Stimulated activated CD8-positive, alpha-beta memory T cell treated with anti-CD3 and anti-CD28 coated beads, Interleukin-15, amount 100 ng/mL, for 1 hour (primary cell): ENCODE data around the gene CELSR1.
"Not testable (repeated sequence)": the region's sequence is repeated elsewhere in the genome, so short reads cannot be mapped to it uniquely, and the experiment has no call there.

Experiments
- DNase-seq: peaks from one replicate; pipeline ENCODE4 v3.0.0-alpha.2; 2020; ENCODE audit warnings: low read depth

Gene CELSR1

GRCh38 chr22:46533070-46533833 is 4.2 kb downstream of the CELSR1 start:
- DNase-seq: no peak

DNA sequence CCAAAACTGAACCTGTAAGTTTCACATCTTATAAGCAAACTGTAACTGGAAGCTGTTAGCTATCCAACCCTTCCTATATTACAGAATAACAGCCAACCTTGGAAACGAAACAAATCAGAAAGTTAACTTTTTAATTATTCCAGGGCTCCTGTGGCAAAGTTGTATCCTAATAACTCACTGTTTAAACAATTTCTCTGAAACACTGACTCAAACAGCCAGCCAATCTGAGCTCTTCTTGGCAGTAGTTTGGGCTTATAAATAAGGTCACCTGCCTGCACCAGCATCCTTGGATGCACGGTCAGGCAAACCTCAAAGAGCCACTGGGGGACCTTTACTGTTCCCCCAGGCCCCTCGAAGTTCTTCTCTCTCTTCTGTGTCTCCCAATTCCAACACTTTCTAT is 5.0 kb downstream of the CELSR1 start:
- DNase-seq: no peak

- DNase-seq: no peak
Measured at GRCh38 chr22:46531581-46532175, 5.7 kb downstream of the CELSR1 start.

DNA sequence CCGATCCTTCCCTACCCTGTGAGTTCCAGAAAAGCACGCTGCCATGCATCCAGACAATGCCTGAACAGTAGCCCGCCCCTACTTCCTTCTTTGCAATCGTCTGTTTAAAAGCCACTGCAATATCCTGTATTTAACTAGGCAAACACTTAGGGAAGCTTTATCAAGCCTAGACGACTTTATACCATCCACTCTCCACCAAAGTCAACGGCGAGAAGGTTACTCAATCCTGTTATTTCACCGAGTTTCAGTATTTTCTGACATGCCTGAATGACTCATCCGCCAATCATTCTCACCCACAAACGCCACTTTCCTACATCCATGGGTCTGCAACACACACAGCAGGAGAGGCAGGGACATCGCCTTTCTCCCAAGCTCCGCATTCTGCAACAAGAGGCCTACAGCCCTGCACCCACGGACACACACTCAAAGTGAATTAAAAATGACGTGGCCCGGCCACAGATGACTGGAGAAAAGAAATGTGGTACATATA is 9.3 kb downstream of the CELSR1 start:
- DNase-seq: no peak

DNA sequence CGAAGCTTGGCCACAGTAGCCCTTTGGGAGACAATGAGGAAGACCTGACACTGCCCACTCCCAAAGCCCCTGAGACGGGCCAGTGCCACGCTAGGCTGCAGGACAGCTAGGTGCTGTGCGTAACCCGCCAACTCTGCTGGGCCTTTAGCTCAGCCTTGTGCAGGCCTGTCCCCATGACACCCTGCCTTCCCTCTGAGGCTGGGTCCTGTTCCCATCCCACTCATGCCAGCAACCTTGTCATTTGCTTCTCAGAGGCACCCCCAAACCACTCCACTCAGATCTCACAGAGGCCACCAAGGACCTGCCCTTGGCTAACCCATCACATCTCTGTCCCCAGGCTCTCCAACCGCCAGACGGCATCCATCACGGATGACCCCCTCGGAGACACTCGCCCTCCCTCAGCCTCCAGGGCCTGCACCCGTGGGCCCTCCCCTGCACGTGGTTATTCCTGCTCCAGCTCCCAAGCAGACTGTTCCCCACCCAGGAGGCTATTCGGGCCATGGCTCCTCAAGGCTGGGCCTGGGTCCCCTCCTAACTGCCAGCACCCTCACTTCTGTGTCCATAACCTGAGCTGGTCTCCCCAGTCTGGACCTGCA is 11.1 kb downstream of the CELSR1 start:
- no peak for DNase-seq

DNA sequence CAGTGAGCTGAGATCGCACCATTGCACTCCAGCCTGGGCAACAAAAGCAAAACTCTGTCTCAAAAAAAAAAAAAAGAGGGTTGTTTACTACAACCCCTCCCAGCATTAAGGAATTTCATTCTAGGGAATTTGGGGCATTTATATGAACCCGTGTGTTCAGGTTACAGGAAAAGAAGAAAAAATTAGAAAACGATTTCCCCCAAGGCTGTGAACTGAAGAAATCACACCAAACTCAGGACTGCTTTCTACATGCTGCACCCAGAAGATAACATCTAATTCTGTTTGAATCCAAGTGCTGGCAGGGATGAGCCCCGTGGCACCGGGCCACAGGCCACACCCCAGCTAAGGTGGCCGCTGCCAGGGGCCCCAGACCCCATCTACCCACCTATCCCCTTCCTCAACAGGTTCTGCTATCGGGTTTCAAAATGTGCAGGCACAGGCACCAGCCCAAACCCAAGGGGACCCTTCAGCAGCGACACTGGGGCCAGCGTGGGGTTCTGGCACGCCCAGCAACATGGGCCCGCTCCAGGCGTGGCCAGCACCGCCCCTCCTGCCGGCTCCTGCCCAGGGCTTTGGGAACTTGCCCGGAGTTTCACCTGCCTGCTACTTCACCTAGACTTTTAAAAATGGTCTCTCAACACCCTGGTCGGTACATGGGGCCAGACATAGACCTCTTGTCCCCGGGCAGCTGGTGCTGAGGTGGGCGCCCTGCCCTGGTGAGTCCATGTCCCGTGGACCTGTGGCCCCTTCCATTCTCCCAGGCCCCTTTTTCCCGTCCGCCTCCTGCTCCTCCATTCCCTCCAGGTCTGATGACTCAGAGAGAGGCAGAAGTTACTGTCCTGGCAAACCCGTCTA is 11.8 kb downstream of the CELSR1 start:
- no peak for DNase-seq

GRCh38 chr22:46524203-46524740 is 13.1 kb downstream of the CELSR1 start:
- DNase-seq: no peak

- no peak for DNase-seq
Measured at GRCh38 chr22:46522797-46523196, 14.6 kb downstream of the CELSR1 start.

DNA sequence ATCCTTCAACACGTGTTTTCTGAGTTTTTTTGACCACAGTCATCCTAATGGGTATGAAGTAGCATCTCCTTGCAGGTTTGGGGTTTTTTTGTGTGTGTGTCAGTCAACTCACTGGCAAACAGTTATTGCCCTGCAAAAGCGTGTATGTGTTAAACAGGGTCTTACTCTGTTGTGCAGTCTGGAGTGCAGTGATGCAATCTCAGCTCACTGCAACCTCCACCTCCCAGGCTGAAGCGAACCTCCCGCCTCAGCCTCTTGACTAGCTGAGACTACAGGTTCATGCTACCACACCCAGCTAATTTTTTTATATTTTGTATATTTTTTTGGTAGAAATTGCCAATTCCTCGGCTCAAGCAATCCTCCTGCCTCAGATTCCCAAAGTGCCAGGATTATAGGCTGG is 15.4 kb downstream of the CELSR1 start:
- DNase-seq: no peak

DNA sequence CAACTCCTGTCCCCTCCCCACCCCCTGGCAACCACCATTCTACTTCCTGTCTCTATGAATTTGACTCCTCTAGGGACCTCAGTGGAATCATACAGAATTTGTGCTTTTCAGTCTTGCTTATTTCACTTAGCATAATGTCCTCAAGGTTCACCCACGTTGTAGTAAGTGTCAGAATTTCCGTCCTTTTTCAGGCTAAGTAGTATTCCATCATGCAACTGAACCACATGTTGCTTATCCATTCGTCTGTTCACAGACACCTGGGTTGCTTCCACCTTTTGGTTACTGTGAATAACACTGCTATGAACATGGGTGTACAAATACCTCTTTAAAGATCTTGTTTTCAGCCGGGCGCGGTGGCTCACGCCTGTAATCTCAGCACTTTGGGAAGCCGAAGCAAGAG is 16.5 kb downstream of the CELSR1 start:
- no peak for DNase-seq

DNA sequence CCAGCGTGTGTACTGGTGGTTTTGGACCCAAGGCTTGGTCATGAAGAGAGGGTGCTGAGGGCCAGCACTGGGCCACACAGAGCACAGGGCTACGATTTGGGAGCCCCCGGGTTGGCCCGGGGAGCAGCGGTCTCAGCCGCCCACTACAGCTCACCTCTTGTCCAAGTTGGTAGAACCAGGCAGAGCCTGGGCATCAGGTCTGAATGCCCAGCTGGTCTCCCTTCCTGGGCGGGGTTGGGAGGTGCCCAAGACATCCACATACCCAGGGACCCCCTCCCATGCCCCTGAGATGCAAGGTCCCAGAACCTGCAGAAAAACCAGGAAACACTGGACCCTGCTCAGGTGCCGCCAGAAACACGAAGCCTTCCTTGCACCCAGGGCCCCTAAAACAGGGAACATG is 18.0 kb downstream of the CELSR1 start:
- DNase-seq: no peak

- DNase-seq: no peak
Measured at GRCh38 chr22:46518542-46519325, 18.7 kb downstream of the CELSR1 start.

GRCh38 chr22:46518038-46518437 is 19.4 kb downstream of the CELSR1 start:
- DNase-seq: no peak

DNA sequence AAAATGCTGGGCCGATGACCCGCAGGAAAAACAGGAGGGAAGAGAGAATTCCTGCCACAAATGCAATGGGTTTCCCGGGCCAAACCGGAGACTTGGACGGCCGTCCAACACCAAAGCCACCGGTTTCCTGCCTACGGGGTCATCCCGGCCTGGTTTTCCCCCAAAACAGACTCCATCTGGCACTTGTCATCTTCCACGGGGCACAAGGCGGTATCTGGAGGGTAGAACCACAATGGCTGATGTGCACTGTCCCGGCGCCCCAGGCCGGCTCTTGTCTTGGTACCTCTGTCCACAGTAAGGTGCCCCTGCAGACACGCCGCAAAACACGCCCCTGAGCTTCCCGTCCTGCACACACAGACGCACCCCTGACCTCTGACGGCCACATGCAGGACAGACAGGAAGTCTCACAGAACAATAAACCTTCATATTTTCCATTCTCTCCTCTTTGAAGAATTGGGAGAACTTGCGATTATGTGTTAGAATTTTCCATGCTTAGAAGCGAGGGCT is 20.1 kb downstream of the CELSR1 start:
- no peak for DNase-seq

DNA sequence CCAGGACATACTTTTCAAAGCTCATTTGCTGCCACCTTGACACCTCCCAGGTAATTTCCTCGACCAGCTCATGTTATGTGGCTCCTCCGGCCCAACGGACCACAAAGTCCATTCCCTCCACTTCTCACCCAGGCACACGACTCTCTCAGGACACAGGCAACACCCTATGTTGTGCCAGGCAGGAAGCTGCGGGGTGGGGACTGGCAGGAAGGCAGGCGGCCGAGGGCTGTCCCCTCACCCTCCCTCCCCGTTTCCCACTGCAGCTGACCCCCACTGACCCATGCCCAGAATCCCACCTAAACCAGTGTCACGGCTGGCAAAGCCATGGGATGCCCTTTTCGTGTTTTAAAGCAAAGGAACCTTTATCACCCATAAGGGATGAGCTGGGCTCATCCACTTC is 20.8 kb downstream of the CELSR1 start:
- DNase-seq: no peak

- DNase-seq: not testable (repeated sequence)
Measured at GRCh38 chr22:46516112-46516487, 21.3 kb downstream of the CELSR1 start.

DNA sequence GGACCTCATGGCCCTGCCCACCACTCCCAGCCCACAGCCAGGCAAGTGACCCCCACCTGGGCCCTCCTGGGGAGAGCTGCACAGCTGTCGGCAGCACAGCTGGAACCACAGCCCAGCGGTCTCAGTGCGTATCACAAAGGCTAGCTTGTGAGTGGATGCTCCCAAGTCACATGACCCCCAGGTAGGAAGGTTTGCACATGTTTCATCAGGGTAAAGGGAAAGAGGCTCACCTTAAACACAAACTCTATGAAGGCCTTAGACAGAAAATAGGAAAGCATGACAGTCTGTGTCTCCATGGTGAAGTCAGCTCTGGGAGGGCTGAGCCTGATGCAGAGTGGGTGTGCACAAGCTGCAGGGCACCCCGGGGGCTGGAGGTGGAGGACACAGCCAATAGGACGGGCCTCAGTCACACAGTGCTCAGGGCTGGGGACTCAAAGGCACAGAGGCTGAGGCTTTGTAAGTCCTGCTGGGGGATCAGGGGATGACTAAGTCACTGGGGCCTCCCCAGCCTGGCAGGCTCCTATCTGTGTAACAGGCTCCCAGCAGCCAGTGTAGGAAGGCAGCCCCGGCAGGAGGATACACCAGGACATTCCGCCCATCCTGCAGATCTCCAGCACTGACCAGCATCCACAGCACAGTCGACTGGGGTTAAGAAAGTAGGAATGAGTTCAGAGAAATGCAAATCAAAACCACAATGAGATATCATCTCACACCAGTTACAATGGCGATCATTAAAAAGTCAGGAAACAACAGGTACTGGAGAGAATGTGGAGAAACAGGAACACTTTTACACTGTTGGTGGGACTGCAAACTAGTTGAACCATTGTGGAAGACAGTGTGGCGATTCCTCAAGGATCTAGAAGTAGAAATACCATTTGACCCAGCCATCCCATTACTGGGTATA is 22.0 kb downstream of the CELSR1 start:
- DNase-seq: no peak

DNA sequence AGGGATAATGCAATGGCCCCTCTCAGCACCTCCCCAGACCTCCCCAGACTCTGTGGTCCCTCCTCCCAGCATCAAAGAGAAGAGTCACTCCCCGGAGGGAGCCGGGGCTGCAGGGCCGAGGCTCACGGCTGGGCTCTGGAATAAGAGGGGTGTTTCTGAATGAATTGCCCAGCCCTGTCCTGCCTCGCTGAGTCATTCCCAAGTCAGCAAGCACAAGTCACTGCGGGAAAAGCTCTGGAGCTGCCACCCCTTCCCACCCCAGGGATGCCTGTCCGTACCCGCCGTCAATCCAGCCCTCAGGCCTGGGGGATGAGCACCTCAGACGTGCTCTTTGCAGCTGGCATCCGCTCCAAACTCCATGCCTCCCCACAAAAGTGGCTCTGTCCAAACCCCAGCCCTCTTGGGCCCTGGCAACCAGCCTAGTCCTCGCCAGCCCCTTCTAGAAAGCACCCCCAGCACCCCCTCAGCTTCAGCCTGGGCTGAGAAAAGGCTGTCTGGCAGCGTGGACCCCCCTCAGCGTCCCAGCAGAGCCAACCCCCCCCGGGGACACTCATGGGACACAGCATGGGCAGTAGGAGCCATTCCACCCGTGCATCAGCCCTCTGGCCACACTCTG is 22.7 kb downstream of the CELSR1 start:
- no peak for DNase-seq

DNA sequence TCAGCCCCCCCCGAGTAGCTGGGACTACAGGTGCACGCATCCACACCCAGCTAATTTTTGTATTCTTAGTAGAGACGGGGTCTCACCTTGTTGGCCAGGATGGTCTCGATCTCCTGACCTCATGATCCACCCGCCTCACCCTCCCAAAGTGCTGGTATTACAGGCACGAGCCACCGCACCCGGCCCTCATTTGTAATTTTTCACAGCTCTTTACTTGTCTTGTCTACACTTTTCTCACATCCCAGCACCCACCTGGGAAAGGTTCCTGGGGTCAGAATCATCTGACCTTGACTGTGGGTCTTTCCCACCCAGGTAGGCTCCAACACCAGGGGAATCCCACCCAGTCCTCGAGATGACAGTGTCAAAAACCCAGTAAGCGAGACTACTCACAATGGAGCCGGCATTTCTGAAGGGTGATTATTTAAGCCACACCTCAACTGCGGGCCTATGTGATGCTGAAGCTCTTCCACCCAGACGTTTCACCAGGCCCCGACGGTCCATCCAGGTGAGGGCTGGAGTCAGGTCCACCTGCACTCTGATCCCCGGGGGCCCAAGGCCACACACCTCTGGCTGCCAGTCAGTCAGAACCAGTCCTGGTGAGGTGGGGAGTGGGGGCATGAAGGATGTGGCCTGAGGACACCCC is 23.4 kb downstream of the CELSR1 start:
- DNase-seq: no peak
